Femur (tissue), 1 donor: Measurements from ENCODE around the gene RIPOR2.

Experiments
- DNase-seq: peaks from one replicate; pipeline ENCODE4 v3.0.0-alpha.2; 2017

Gene RIPOR2

DNA sequence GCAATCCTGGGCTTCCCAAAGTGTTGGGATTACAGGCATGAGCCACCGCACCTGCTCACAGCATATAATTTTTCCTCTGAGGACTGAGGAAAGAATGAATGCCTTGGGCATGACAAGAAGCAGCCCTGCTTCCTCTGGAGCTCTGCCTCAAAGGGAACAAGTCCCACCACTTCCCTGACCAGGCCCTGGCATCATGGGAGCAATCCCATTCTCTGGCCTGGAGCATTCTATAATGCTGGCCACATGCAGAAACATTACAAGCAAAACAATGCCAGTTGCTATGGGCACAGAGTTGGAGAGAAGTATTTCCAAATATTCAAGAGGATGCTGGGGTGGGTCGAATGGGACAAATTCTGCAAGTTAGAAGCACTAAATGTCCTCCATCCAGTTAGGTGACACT, 95.6 kb downstream of the RIPOR2 start:
- no peak for DNase-seq

DNA sequence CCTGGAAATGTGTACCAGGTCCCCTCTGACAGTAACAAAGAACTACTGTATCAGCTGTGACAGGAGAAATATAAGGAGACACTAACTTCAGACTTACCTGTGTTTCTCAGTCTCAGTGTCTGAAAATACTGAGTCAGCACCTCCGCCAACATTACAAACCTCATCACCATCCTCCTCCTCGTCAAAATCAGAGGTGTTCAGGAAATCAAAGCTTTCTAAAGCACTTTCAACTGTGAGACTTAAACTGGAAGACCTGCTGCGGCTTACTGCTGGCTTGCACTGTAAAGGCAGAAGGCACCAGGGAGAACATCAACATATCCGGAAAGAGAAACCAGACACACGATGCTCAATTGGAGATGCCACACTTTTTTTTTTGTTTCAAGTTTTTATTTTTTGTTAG, 96.8 kb downstream of the RIPOR2 start:
- no peak for DNase-seq

DNA sequence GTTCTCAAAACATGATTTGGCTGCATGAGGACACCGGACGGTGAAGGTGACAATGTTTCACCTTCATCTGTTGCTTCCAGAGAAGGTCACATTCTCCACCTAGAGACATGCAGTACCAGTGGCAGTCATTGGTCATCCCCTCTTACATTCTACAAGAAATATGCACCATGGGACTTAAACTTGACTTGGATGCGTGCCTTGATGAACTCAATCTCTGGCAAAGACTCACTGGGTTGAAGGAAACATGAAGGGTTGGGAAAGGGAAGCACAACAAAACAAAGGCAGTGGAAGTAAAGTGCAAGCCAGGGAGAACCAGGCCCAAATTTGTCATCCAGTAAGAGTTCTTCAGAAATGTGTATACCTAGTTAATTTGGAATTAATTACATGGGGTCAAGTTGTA, 97.7 kb downstream of the RIPOR2 start:
- DNase-seq: peak; percentile 27

DNA sequence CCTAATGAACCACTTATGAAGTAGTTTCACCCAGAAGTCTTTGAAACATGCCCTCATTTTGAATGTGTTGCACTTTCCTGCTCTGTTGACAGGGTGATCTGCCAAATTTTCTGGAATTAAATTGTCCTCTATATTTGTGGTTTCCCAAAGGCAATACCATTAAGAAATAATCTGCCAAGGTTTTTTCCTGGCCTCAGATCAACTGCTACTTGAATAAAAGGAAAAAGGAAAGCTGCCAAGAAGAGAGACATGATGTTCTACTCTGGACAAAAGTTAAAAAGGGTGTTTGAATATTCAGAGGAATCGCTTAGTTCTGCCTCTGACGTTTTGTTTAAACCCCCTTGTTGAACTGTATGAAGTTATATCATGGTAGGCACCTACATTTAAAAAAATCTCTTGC, 99.7 kb downstream of the RIPOR2 start:
- no peak for DNase-seq

DNA sequence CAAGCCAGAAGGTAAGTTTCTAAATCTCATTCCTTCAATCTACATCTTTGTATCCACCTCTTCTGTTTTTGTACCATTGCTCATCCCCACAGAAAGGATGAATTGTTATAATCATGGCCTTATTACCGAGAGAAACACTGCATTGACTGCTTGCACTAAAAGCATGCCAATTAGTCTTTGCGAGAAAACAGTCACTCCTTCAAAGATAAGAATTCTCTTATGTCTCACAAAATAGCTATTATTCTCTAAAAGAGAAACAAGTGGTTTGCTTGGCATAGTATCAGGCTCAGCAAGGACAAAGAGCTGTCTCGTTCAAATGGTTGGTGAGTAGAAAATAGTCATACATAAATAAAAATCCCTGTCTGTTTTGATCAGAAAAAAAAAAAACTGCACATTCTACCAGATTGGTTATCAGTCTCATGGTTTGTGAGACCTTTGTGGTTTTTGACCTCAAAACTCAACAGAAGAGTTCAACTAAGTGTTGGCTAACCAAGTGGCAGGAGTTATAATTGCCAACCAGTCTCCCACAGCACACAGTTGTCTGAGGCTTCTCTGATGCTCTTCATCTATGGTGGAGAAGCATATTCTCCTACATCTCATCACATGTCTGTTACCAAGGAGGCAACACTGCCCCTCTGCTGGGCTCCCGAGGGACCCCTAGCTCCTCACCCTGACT, 101.9 kb downstream of the RIPOR2 start:
- no peak for DNase-seq

DNA sequence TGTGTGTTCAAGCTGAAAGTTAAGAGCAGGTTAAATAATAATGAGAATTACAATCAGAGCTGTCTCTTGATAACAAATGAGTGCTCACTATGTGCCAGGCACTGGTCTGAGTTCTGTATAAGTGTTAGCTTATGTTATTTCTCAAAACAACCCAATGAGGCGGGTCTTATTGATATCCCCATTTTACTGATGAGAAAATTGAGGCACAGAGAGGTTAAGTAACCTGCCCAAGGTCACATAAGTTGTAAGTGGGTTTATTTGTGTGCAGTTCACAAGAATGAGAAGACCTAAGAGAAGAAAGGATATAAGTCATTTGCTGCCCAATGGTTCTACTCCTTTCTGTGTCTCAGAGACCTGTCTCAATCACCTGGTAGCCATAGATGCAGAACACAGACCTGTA, 103.0 kb downstream of the RIPOR2 start:
- no peak for DNase-seq

DNA sequence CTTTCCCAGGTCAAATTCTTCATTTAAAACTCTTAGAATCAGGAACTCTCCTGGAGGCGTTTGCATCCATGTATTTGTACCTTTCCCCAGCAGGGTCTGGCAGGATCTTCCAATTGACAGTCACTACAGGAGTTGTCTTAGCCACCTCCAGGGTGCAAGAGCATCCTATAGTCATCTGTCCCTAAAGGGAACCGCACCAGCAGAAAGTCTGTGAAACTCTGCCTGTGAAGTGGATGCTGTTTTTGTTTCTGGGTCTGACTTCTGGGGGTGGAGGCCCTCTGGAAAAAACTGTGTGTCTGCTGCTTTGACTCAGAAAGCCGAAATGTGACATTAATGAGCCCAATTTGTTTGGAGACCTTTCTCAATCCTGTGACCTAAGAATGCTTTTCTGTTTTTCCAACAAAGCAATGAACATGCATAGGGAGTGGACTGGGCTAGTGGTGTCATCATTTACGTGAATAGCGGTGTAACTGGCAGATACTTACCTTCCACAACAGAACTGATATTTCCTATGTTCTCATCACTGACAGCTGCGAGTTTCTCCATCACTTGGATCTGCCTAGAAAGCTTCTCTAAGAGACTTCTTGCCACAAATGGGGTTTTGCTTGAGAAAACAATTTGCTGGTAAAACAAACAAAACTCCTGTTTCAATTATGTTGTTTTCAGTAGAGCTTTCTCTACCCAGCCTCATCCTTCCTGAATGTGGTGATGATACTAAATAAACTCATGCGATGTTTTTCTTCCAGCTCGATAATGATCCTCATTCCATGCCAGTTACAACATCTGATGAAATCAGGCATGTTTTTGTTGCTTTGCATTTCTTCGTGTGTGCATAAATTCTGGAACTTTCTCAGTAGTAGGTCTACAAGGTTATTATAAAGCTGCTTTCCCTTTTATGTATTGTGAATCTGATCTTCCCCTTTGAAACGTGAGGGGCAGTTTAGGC, 103.7 kb downstream of the RIPOR2 start:
- no peak for DNase-seq

DNA sequence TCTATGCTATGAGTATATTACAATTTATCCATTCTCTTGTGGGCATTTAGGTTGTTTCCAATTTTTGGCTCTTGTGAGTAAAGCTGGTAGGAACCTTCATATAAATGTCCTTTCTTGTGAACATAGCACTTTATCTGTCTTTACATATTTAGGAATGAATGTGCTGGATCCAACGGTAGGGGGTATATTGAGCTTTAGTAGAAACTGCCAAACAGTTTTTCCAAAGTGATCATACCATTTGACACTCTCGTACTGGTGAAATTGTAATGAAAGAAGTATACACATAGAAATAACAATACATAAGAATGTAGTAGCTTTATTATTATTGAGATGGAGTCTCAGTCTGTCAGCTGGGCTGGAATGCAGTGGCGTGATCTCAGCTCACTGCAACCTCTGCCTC, 106.1 kb downstream of the RIPOR2 start:
- DNase-seq: no peak

DNA sequence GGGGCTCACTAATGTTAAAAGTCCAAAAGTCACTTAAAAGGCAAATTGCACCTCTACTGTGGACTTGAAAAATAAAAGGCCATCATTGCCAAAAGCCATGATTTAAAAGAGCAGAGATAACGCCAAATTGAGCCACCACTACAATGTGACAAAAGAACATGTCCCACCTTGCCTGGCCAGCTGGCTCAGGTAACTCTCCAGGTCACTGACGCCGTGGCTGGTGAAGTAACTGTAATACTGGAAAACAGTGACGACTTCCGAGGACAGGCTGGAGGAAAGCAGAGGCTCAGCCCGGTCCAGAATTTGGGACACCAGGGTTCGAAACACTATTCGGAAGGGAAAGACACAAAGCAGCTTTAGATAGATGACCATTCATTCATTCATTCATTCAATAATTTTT, 107.8 kb downstream of the RIPOR2 start:
- DNase-seq: no peak

DNA sequence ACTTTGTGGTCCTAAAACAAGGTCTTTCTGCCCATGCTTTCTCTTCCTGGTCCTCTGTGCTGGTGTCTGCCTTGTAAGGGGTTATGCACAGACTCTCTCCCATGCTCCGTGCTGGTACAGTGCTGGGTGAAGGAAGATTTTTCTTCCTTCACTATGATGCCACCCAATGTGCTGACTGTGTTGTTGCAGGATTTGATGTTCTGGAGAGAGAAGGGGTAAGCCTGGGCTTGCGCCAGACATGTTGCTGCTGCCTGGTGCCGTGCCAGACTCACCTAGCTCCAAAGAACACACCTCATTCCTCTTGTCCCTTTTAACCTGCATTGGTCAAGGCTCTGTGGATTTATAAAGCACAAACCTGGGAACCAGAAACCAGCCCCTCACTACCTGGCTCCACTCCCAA, 108.6 kb downstream of the RIPOR2 start:
- no peak for DNase-seq

DNA sequence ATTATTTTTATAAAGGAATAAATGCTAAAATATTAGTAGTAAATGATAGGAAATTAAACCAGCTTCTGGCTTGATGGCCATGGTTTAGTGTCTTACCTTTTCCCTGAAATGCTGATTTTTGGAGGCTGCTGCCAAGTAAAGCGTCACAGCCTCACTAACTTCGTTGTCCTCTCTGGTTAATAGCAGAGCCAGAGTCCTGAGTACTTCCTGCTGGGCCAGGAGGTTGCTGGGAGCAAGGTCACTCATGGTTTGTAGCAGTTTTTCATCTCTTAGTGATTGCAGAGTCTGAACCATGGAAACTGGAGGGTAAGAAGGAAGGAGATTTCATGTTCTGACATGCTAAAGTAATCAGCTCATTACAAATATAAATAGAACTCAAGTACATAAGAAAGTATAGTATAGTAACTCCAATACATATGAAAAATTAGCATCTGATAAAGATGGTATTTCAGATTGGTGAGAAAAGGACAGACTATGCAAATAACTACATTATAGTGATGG, 110.6 kb downstream of the RIPOR2 start:
- DNase-seq: no peak

DNA sequence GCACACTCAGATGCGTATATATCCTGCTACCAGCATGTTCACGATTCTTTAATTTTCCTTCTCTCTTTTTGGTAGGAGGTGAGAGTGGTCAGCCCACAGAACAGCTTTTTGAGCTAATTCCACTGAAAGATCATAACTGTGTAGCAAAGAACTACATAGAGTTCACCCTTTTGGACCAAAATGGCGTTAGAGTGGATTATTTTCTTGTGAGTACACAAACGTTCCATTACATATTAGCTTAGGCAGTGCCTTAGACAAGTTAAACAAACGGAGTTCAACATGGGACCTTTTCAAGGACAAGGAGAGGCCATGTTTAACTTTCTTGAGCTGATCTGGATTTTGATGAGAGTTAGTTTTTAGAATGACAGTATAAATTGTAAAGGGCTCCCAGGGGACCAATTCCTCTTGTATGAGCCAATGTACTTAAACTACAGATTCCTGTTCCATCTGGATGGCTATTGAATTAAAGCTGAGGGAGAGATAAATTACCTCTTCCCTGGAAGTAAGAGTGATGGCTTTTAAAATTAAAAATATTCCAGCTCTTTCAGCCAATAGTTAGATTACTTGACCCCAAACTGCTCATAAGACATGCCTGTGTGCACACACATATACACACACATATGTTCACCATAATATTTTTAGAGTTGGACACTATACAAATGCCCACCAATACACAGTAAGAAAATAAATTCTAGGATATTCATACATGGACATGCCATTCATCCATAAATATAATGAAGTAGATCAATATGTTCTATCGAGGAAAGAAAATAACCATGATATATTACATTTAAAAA, 111.4 kb downstream of the RIPOR2 start:
- DNase-seq: no peak

DNA sequence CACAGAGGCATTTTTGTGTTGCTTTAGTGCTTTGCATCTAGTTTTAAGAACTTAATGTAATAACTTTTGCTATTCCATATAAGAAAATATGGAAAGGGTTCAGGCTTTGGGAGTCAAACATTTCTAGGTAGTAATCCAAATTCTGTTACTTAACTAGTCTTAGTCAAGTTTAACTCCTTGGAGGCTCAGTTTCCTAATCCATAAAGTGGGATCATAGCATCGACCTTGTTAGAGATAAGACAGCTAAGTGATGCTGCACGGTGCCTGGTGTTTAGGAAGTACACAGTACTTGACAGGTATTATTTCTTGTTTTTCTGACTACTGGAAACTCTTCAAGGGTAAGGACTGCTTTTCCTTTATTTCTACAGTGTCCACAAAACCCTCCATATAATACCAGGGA, 112.6 kb downstream of the RIPOR2 start:
- no peak for DNase-seq

DNA sequence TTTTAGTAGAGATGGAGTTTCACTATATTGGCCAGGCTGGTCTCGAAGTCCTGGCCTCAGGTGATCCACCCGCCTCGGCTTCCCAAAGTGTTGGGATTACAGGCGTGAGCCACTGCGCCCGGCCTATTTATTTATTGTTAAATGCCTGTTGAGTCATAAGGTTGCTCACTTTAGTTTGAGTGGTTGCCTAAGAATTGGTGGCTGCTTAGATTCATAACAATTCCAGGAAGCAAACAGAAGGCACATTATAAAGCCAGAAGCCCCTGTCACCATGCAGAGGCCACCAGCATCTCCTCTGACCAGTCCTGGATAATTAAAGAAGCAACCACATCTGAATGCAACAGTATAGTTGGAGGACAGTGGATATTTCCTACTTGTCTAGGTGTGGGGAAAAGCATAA, 113.1 kb downstream of the RIPOR2 start:
- no peak for DNase-seq

DNA sequence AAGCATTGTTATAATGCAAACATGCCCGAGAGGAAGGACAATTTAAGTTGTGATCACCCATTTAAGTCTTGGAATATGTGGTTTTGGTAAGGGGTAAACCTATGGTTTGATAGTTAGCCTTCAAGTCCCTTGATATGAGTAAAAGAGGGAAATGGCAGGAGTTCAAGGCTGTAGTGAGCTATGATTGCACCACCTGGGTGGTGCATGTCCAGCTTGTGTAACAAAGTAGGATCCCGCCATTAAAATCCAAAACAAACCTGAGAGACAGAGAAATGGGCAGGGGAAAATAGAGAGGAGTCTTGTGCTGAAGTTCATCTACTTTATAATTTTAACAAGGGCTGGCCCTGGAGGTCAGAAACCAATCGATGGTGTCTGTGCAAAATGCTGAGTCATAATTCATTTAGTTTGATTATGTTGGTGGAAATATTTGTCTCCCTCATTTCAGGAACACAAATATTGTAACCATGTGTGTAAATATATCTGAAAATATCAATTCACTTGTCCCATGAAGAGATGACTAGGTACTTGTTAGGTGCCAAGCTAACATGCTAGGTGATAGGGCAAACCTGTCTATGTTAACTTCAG, 113.8 kb downstream of the RIPOR2 start:
- no peak for DNase-seq

DNA sequence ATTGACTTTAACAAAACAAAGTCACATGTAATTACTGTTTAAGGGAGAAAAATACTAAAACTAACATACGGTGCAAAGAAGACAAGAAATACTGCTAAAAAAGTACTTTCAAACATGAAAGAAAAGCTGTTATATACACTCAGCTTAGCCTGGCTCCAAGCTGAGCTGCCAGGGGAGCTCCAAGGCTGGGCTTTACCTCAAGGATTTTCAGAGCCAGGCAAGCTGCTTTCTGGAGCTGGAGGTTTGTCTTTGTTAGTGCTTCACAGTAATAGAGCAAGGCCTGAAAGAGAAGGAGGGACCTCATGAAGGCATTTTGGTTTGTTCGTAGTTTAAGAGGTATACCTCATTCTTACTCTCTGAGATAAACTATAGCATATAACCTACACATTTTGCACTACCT, 117.4 kb downstream of the RIPOR2 start:
- no peak for DNase-seq

DNA sequence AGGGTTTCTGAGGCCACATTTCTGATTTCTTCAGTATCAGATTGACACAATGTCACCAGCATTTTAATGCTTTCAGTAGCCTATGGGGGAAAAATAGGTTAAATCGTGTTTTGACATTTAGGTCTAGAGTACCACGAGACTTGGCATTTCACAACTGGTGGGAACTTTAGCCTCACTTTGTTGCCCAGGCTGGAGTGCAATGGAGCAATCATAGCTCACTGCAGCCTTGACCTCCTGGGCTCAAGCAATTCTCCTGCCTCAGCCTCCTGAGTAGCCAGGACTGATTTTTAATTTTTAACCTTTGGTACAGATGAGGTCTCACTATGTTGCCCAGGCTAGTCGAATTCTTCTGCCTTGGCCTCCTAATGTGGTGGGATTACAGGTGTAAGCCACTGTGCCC, 126.0 kb downstream of the RIPOR2 start:
- DNase-seq: no peak

DNA sequence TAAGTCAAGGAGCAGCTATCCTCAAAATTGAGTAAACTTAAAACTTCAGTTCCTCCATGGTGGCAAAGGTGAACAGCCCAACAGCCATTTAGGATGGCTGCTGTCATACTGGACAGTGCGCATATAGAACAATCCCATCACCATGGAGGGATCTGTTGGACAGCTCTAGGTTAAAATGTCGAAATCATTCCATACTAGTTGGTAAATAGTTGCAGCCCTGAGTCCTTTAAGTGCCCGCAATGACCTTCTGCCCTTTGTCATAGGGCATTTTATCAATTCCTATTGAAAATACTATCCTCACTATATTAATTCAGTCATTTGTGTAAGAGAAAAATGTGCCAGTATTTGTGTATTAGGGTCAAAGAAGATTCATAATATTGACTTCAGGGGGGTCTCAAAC, 128.2 kb downstream of the RIPOR2 start:
- no peak for DNase-seq

DNA sequence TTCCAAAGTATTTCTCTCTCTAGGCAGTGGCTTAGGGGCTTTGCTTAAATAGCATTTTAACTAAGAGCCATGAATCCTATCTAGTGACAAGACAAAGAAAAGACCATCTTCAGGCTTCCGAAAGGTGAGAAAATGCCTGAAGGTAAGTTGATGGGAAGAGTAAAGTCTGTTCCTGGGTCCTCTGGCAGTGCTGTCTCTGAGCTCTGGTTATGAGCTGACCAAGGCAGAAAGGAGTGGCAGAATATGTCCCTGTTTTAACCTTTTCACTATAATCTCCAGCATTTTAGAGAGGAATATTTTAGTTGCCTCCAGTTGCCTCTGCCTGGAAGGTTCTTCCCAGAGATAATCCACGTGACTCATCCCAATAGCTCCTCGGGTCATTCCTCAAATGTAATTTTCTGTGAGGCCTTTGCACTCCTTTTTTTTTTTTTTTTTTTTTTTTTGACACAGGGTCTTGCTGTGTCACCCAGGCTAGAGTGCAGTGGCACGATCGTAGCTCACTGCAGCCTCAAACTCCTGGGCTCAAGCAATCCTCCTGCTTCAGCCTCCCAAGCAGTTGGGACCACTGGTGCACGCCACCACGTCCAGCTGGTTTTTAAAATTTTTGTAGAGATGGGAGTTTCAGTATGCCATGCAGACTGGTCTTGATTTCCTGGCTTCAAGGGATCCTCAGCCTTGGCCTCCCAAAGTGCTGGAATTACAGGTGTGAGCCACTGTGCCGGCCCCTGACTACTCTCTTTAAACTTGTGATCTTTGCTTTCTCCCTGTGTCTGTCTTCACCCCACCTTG, 133.3 kb downstream of the RIPOR2 start:
- no peak for DNase-seq

DNA sequence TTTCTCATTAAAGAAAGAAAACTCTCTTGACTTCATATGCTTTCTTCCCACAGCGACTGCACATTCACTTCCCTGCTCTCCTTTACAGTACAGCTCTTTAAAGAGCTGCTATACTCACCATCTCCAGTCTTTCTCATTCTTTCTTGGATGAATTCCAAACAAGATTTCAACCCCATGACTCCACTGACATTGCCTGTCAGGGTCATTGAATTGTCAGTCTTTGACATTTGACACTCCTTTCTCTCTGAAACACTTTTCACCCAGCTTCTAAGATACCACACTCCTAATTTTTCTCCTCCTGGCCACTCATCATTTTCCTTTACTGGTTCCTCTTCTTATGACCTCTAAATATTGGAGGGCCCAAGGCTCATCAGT, 136.2 kb downstream of the RIPOR2 start:
- DNase-seq: no peak

DNA sequence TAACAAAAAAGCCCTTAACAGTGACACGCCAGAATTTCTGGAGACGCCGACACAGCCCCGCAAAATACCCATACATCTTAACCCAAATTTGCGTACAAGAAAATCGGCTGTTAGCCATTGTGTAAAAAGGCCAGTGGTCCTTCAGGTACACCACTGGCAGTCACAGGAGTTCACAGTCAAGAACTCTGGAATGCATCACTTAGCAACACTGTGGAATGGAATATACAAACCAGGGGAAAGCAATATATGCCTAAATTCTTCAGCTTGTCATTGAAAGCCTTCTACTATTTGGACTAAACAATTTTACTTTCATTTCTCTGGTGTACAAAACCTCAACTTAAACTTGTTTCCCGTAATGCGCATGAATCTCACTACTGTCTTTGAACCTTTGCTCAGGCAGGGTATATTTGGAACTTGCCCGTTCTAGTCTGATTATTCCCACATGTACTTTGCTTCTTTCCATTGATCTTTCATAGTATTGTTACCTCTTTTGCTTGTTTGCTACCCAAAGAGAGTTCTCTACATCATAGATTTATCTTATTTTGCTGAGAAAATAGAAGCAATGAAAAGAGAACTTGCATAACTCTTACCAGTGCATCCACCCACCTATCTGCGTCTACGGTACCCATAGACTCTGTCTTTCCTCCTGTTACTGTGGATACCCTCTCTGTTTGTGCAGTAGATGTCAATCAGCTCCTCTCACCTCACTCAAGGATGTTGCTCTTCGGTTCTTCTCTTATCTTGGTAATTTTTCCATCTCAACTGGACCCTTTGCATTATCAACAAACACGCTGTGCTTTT, 136.8 kb downstream of the RIPOR2 start, which contains the start of gene ARMH2:
Gene ARMH2, minus strand, starts transcription at position 178 of the 801 bp plus-strand sequence. Its CDS starts 60 bp downstream, at position 118.
- no peak for DNase-seq
